ENCODE measurements around the gene CALU.
A peak's percentile ranks its signal among the peaks of the same experiment; 100 is the strongest.

The CALU gene

GRCh38 chr7:128744366-128744905 lies 5.3 kb downstream of the CALU start:
- no peak overlapping the region for H3K18ac ChIP-seq (ENCODE audit: low read depth in 1 of 2, low read length in 2 of 2)
- H3K23ac ChIP-seq (ENCODE audit: low read length in 2 of 2) = no peak overlapping the region
- no peaks in the 10 kb centered on the region for H3K9me3 ChIP-seq (ENCODE audit: control insufficient read depth, low read length)
- no peak overlapping the region for H3K4ac ChIP-seq (ENCODE audit: low read depth in 1 of 2, low read length in 2 of 2)
- no peak overlapping the region for H2BK120ac ChIP-seq (ENCODE audit: low read depth, low read length)
- H2AFZ ChIP-seq (ENCODE audit: low read depth, low read length) = no peak overlapping the region
- no peak overlapping the region for H2BK5ac ChIP-seq (ENCODE audit: low read depth, low read length, poor library complexity, severe bottlenecking)
- H3K27me3 ChIP-seq (ENCODE audit: control insufficient read depth in 1 of 2, insufficient read depth in 1 of 2, low read length in 2 of 2) = no peaks in the 10 kb centered on the region
- H3K9ac ChIP-seq (ENCODE audit: low read length) = peak overlapping the region; percentile 20
- H4K91ac ChIP-seq (ENCODE audit: low read length) = no peak overlapping the region
- H4K8ac ChIP-seq (ENCODE audit: low read length) = peak overlapping the region; percentile 25
- H3K27ac ChIP-seq (ENCODE audit: low read length, poor library complexity, severe bottlenecking) = no peak overlapping the region
- H3K4me2 ChIP-seq (ENCODE audit: low read length, poor library complexity, severe bottlenecking) = no peak overlapping the region
- no peak overlapping the region for H2BK12ac ChIP-seq (ENCODE audit: low read length in 2 of 2)
- H3K4me3 ChIP-seq (ENCODE audit: insufficient read depth in 1 of 2, low read depth in 1 of 2, low read length in 2 of 2) = peak overlapping the region in 1 of 2 experiments; percentile 97
- WGBS = 91% methylated on average over 2 of the region's 2 CpGs
- peaks cover 14 to 50% of the 10 kb centered on the region in 2 experiments for H3K36me3 ChIP-seq (ENCODE audit: control insufficient read depth in 1 of 2, insufficient read depth in 2 of 2, low read depth in 1 of 2, low read length in 2 of 2)
- peaks cover 3% of the 10 kb centered on the region for H3K4me1 ChIP-seq (ENCODE audit: control insufficient read depth, insufficient read depth, low read depth, low read length)
- H3K79me1 ChIP-seq (replicated peaks; ENCODE audit: low read length, poor library complexity, severe bottlenecking) = no peaks in the 10 kb centered on the region
- H3K14ac ChIP-seq (ENCODE audit: low read length in 2 of 2) = no peak overlapping the region
- no peak overlapping the region for H2AK5ac ChIP-seq (ENCODE audit: low read length, severe bottlenecking)
- DNase-seq = no peak
- peak overlapping the region; percentile 50 for H2BK15ac ChIP-seq (ENCODE audit: low read depth, poor library complexity, severe bottlenecking)

- Histone ChIP-seq H3K4ac (ENCODE audit: low read depth in 1 of 2, low read length in 2 of 2) (no peak overlapping the region), H3K36me3 (ENCODE audit: control insufficient read depth in 1 of 2, insufficient read depth in 2 of 2, low read depth in 1 of 2, low read length in 2 of 2) (peaks cover 14 to 62% of the 10 kb centered on the region in 2 experiments), H3K4me1 (ENCODE audit: control insufficient read depth, insufficient read depth, low read depth, low read length) (peaks cover 3% of the 10 kb centered on the region), H3K18ac (ENCODE audit: low read depth in 1 of 2, low read length in 2 of 2) (no peak overlapping the region), H3K27me3 (ENCODE audit: control insufficient read depth in 1 of 2, insufficient read depth in 1 of 2, low read length in 2 of 2) (no peaks in the 10 kb centered on the region), H2BK15ac (ENCODE audit: low read depth, poor library complexity, severe bottlenecking) (no peak overlapping the region), H3K4me3 (ENCODE audit: insufficient read depth in 1 of 2, low read depth in 1 of 2, low read length in 2 of 2) (no peak overlapping the region), H3K27ac (ENCODE audit: low read length, poor library complexity, severe bottlenecking) (no peak overlapping the region), H3K23ac (ENCODE audit: low read length in 2 of 2) (no peak overlapping the region), H3K9me3 (ENCODE audit: control insufficient read depth, low read length) (no peaks in the 10 kb centered on the region), H3K9ac (ENCODE audit: low read length) (no peak overlapping the region), H2AFZ (ENCODE audit: low read depth, low read length) (no peak overlapping the region), H2AK5ac (ENCODE audit: low read length, severe bottlenecking) (no peak overlapping the region), H3K4me2 (ENCODE audit: low read length, poor library complexity, severe bottlenecking) (no peak overlapping the region), H3K14ac (ENCODE audit: low read length in 2 of 2) (no peak overlapping the region), H2BK12ac (ENCODE audit: low read length in 2 of 2) (no peak overlapping the region), H2BK5ac (ENCODE audit: low read depth, low read length, poor library complexity, severe bottlenecking) (no peak overlapping the region), H3K79me1 (replicated peaks; ENCODE audit: low read length, poor library complexity, severe bottlenecking) (no peaks in the 10 kb centered on the region), H4K91ac (ENCODE audit: low read length) (no peak overlapping the region), H2BK120ac (ENCODE audit: low read depth, low read length) (no peak overlapping the region), H4K8ac (ENCODE audit: low read length) (no peak overlapping the region)
- no peak for DNase-seq
- WGBS = 100% methylated on average over 1 of the region's 1 CpG
These were observed 6.5 kb downstream of the CALU start for GRCh38 chr7:128745706-128746105.

GRCh38 chr7:128747327-128748079 lies 8.3 kb downstream of the CALU start:
- Histone ChIP-seq H3K4ac (ENCODE audit: low read depth in 1 of 2, low read length in 2 of 2) (no peak overlapping the region), H2BK15ac (ENCODE audit: low read depth, poor library complexity, severe bottlenecking) (no peak overlapping the region), H4K8ac (ENCODE audit: low read length) (no peak overlapping the region), H3K4me1 (ENCODE audit: control insufficient read depth, insufficient read depth, low read depth, low read length) (peaks cover 3% of the 10 kb centered on the region), H2AK5ac (ENCODE audit: low read length, severe bottlenecking) (no peak overlapping the region), H2BK120ac (ENCODE audit: low read depth, low read length) (no peak overlapping the region), H3K23ac (ENCODE audit: low read length in 2 of 2) (no peak overlapping the region), H3K4me2 (ENCODE audit: low read length, poor library complexity, severe bottlenecking) (no peak overlapping the region), H4K91ac (ENCODE audit: low read length) (no peak overlapping the region), H3K18ac (ENCODE audit: low read depth in 1 of 2, low read length in 2 of 2) (no peak overlapping the region), H3K36me3 (ENCODE audit: control insufficient read depth in 1 of 2, insufficient read depth in 2 of 2, low read depth in 1 of 2, low read length in 2 of 2) (peaks cover 14 to 78% of the 10 kb centered on the region in 2 experiments), H2BK12ac (ENCODE audit: low read length in 2 of 2) (no peak overlapping the region), H3K14ac (ENCODE audit: low read length in 2 of 2) (no peak overlapping the region), H3K4me3 (ENCODE audit: insufficient read depth in 1 of 2, low read depth in 1 of 2, low read length in 2 of 2) (no peak overlapping the region), H2AFZ (ENCODE audit: low read depth, low read length) (no peak overlapping the region), H3K79me1 (replicated peaks; ENCODE audit: low read length, poor library complexity, severe bottlenecking) (no peaks in the 10 kb centered on the region), H3K27ac (ENCODE audit: low read length, poor library complexity, severe bottlenecking) (no peak overlapping the region), H3K9me3 (ENCODE audit: control insufficient read depth, low read length) (no peaks in the 10 kb centered on the region), H3K27me3 (ENCODE audit: control insufficient read depth in 1 of 2, insufficient read depth in 1 of 2, low read length in 2 of 2) (no peaks in the 10 kb centered on the region), H2BK5ac (ENCODE audit: low read depth, low read length, poor library complexity, severe bottlenecking) (no peak overlapping the region), H3K9ac (ENCODE audit: low read length) (no peak overlapping the region)
- DNase-seq = no peak
- WGBS = 93% methylated on average over 6 of the region's 6 CpGs

GRCh38 chr7:128752251-128752650 lies 13.1 kb downstream of the CALU start:
- no peaks in the 10 kb centered on the region for H3K9me3 ChIP-seq (ENCODE audit: control insufficient read depth, low read length)
- H2AFZ ChIP-seq (ENCODE audit: low read depth, low read length) = no peak overlapping the region
- H2BK15ac ChIP-seq (ENCODE audit: low read depth, poor library complexity, severe bottlenecking) = no peak overlapping the region
- H2BK5ac ChIP-seq (ENCODE audit: low read depth, low read length, poor library complexity, severe bottlenecking) = no peak overlapping the region
- H4K8ac ChIP-seq (ENCODE audit: low read length) = no peak overlapping the region
- H2BK120ac ChIP-seq (ENCODE audit: low read depth, low read length) = no peak overlapping the region
- no peak overlapping the region for H3K23ac ChIP-seq (ENCODE audit: low read length in 2 of 2)
- no CpG with 5 or more reads among the region's 1 CpG for WGBS
- no peak overlapping the region for H3K18ac ChIP-seq (ENCODE audit: low read depth in 1 of 2, low read length in 2 of 2)
- peaks cover 7% of the 10 kb centered on the region for H3K79me1 ChIP-seq (replicated peaks; ENCODE audit: low read length, poor library complexity, severe bottlenecking)
- H4K91ac ChIP-seq (ENCODE audit: low read length) = no peak overlapping the region
- no peak overlapping the region for H3K4me3 ChIP-seq (ENCODE audit: insufficient read depth in 1 of 2, low read depth in 1 of 2, low read length in 2 of 2)
- peaks cover 3% of the 10 kb centered on the region for H3K4me1 ChIP-seq (ENCODE audit: control insufficient read depth, insufficient read depth, low read depth, low read length)
- no peak for DNase-seq
- H2AK5ac ChIP-seq (ENCODE audit: low read length, severe bottlenecking) = no peak overlapping the region
- no peak overlapping the region for H2BK12ac ChIP-seq (ENCODE audit: low read length in 2 of 2)
- H3K14ac ChIP-seq (ENCODE audit: low read length in 2 of 2) = no peak overlapping the region
- no peak overlapping the region for H3K4me2 ChIP-seq (ENCODE audit: low read length, poor library complexity, severe bottlenecking)
- no peak overlapping the region for H3K4ac ChIP-seq (ENCODE audit: low read depth in 1 of 2, low read length in 2 of 2)
- peaks cover 17 to 87% of the 10 kb centered on the region in 2 experiments for H3K36me3 ChIP-seq (ENCODE audit: control insufficient read depth in 1 of 2, insufficient read depth in 2 of 2, low read depth in 1 of 2, low read length in 2 of 2)
- no peaks in the 10 kb centered on the region for H3K27me3 ChIP-seq (ENCODE audit: control insufficient read depth in 1 of 2, insufficient read depth in 1 of 2, low read length in 2 of 2)
- H3K27ac ChIP-seq (ENCODE audit: low read length, poor library complexity, severe bottlenecking) = no peak overlapping the region
- no peak overlapping the region for H3K9ac ChIP-seq (ENCODE audit: low read length)

Data from mesenchymal stem cell (in vitro differentiated cells and primary cell).